Fibroblast of mammary gland (primary cell): Measurements from ENCODE around the gene NUP43.

Source experiments
- DNase-seq: peaks from one replicate; pipeline ENCODE4 v3.0.0-alpha.2; 2010; ENCODE audit warnings: low read depth
- H3K4me3 ChIP-seq: 2 replicates; pipeline ENCODE4 v1.5.1; 2011; ENCODE audit warnings: low read depth, mild to moderate bottlenecking, low read length, moderate library complexity; ENCODE audit not compliant: control insufficient read depth
- TF ChIP-seq, protein P1 (sequence below): conservative IDR thresholded peaks from 2 replicates; pipeline ENCODE4 v1.5.1; 2011; ENCODE audit warnings: low read depth, low read length, inconsistent platforms; ENCODE audit not compliant: control insufficient read depth, insufficient read depth

The NUP43 gene

DNA sequence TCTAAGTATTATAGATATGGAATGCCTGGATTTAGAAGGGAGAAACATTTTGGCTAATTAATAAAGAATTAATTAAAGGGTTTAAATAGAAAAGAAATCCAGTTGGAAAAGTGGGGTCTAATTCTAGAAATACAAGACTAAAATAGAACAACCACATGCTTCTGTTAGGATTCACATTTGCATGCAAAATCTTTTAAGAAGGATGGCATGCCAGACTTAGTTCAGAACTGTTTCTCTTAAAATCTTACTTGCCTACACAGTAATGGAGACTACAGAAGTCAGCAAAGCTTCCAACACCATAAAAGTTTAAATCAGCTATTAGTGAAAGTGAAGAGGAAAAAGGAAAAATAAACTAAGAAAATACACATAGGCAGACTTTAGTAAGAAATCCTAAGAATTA lies 65.1 kb downstream of the NUP43 start:
- DNase-seq, result no peak
- TF ChIP-seq, protein P1, sequence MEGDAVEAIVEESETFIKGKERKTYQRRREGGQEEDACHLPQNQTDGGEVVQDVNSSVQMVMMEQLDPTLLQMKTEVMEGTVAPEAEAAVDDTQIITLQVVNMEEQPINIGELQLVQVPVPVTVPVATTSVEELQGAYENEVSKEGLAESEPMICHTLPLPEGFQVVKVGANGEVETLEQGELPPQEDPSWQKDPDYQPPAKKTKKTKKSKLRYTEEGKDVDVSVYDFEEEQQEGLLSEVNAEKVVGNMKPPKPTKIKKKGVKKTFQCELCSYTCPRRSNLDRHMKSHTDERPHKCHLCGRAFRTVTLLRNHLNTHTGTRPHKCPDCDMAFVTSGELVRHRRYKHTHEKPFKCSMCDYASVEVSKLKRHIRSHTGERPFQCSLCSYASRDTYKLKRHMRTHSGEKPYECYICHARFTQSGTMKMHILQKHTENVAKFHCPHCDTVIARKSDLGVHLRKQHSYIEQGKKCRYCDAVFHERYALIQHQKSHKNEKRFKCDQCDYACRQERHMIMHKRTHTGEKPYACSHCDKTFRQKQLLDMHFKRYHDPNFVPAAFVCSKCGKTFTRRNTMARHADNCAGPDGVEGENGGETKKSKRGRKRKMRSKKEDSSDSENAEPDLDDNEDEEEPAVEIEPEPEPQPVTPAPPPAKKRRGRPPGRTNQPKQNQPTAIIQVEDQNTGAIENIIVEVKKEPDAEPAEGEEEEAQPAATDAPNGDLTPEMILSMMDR, result no peak
- H3K4me3 ChIP-seq, result no peak overlapping the region

DNA sequence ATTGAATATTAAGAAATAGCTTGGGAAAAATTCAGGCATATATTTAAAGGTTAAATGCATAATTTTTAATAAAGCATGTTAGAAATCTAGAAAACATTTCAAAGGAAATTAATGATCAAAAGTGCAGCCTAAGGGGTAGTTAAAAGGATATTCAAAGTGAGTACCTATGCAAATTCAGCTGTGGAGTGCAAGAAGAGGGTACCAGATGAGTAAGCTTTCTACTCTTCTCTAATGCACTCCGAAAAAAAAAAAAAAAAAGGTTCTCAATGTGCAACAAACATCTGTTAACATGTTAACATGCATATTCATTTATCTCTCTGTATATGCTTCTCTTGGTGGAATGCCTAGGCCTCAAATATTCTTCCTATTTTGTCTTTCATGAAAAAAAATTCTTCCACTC lies 65.8 kb downstream of the NUP43 start:
- no peak overlapping the region for H3K4me3 ChIP-seq
- DNase-seq, result no peak

More for the DNA sequence above, 65.8 kb downstream of the NUP43 start:
- TF ChIP-seq, protein P1, result no peak
